Skeletal muscle tissue (tissue), 4 donors: ENCODE data around the gene CDS2. TPM values are rescaled to one million over a fixed set of nuclear protein-coding genes. Genes with fewer than 3 reads are reported as not detected.

Experiments
- H3K27ac ChIP-seq: one replicate; pipeline ENCODE4 v1.7.0; 2013; ENCODE audit warnings: mild to moderate bottlenecking, low read depth, low read length, inconsistent platforms
- H3K27me3 ChIP-seq, 3 donors: one replicate each; pipeline ENCODE4 v1.7.0; 2013; ENCODE audit warnings: low read length in 3 of 3; ENCODE audit not compliant: control insufficient read depth in 3 of 3, insufficient read depth in 3 of 3
- H3K36me3 ChIP-seq, 3 donors: one replicate each; pipeline ENCODE4 v1.7.0; 2013; ENCODE audit warnings: low read length in 3 of 3; ENCODE audit not compliant: control insufficient read depth in 3 of 3, insufficient read depth in 3 of 3
- H3K4me1 ChIP-seq, 3 donors: one replicate each; pipeline ENCODE4 v1.7.0; 2013; ENCODE audit warnings: low read length in 3 of 3, mild to moderate bottlenecking in 3 of 3; ENCODE audit not compliant: control insufficient read depth in 3 of 3, insufficient read depth in 3 of 3
- H3K4me3 ChIP-seq, 3 donors: one replicate each; pipeline ENCODE4 v1.7.0; 2013; ENCODE audit warnings: low read length in 3 of 3
- H3K9ac ChIP-seq, 3 donors: one replicate each; pipeline ENCODE4 v1.7.0; 2013; ENCODE audit warnings: low read length in 3 of 3, mild to moderate bottlenecking in 3 of 3, moderate library complexity in 2 of 3, low read depth in 1 of 3
- H3K9me3 ChIP-seq, 3 donors: one replicate each; pipeline ENCODE4 v1.7.0; 2013; ENCODE audit warnings: low read length in 3 of 3; ENCODE audit not compliant: control insufficient read depth in 3 of 3
- total RNA-seq: library from RNA; depleted of rRNA; stranded (reverse); fragments of >200 nt; gene quantifications from one replicate; pipeline ENCODE4 v1.2.3, GENCODE V29; 2014
- donor health status: Osteomylitis.

The CDS2 gene
- total RNA-seq, 1 donor from 2014 or later, result 27.1 TPM

DNA sequence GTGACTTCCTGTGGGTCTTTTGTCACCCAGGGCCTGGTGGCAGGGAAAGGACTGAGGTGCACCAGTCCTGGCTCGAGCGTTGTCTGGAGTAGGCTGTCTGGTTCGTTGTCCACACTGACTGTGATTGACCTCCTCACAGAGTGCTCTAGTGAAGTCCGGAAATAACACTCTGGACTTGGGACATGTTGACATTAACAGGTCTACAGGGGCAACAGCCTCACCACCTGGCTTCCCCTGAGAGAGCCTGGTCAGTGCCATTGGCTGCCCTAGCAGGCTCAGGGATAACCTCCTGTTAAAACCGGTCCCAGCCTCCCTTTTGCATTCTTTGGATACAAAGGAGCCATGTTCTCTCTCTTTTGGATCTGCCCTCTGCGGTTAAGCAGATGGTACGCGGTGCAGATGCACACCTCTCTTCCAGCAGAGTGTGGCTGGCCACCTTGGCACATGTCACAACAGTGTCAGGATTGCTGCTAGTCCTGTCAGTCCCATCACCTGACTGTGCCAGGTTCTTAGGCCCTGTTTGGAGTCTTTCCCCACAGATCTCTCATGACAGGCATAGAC, 46.2 kb downstream of the CDS2 start:
- Histone ChIP-seq H3K9me3 (no peaks in the 10 kb centered on the region), H3K9ac (peak overlapping the region in 1 of 3 donors; percentile 40), H3K4me1 (peaks cover 51 to 58% (median 54%) of the 10 kb centered on the region in 3 donors), H3K27ac (peak overlapping the region; percentile 61), H3K4me3 (no peak overlapping the region), H3K36me3 (peaks cover 19 to 25% (median 20%) of the 10 kb centered on the region in 3 donors), H3K27me3 (no peaks in the 10 kb centered on the region)

DNA sequence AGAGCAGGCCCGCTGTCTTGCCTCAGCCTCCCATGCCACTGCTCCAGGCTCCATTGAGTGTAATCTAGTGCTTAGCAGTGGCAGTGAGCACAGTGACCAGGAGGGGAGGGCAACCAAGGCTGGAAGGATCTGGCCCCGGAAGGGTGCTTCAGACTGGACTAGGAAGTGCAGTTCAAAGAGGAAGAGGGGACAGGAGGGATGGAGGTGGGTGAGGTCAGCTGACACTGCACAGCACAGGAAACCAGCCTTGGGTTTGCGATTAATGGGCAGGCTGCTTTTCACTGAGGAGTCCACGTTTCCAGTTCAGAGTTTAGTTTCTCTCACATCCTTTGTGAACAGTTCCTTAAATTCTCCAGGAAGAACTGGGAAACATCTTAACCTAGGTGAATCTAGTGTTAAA, 46.9 kb downstream of the CDS2 start:
- no peak overlapping the region for H3K4me3 ChIP-seq
- H3K9me3 ChIP-seq, result no peaks in the 10 kb centered on the region
- H3K27me3 ChIP-seq, result no peaks in the 10 kb centered on the region
- H3K9ac ChIP-seq, result no peak overlapping the region
- no peak overlapping the region for H3K27ac ChIP-seq
- peaks cover 19 to 30% (median 27%) of the 10 kb centered on the region in 3 donors for H3K36me3 ChIP-seq
- H3K4me1 ChIP-seq, result peaks cover 47 to 53% (median 50%) of the 10 kb centered on the region in 3 donors

DNA sequence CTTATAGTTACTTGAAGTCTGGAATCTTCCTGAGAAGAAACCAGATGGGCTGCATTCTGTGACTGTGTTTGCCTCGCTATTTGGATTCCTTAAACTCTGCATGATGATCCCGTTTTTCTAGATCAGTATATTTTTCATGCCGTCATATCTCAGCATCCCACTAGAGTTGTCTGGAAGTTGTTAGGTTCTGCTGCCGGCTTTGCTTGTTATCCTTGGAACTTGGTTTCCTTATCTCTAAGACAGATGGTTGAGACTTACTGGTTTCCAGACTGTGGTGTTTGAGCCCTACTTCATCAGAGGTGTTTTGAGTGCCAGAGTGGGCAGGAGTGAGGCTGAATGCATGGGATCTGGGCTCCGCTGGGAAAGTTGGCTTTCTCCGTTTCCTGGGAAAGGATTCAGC, 50.3 kb downstream of the CDS2 start:
- H3K9ac ChIP-seq, result no peak overlapping the region
- H3K27ac ChIP-seq, result no peak overlapping the region
- no peaks in the 10 kb centered on the region for H3K9me3 ChIP-seq
- H3K4me3 ChIP-seq, result no peak overlapping the region
- H3K27me3 ChIP-seq, result no peaks in the 10 kb centered on the region
- peaks cover 22 to 46% (median 39%) of the 10 kb centered on the region in 3 donors for H3K36me3 ChIP-seq
- H3K4me1 ChIP-seq, result peaks cover 17 to 22% (median 19%) of the 10 kb centered on the region in 3 donors

DNA sequence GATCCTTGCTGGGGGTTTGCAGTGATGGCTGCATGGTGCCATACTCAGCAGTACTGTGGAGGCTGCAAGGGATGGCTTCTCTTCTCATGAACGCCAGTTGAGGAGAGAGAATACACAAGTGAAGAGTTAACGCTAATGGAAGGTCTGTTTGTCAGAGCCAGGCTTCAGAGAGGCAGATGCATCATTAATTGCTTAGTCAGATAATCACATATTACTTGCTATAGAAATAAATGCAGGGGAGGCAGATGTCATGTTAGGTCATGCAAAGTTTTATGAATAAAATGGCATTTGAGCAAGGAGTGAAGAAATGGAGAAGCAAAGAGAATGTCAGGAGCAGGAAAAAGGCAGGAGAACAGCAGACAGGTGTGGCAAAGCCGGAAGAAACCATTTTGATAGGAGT, 51.2 kb downstream of the CDS2 start:
- Histone ChIP-seq H3K9ac (peak overlapping the region in 1 of 3 donors; percentile 4), H3K27ac (no peak overlapping the region), H3K27me3 (no peaks in the 10 kb centered on the region), H3K36me3 (peaks cover 26 to 55% (median 42%) of the 10 kb centered on the region in 3 donors), H3K9me3 (no peaks in the 10 kb centered on the region), H3K4me3 (no peak overlapping the region), H3K4me1 (peaks cover 10 to 16% (median 14%) of the 10 kb centered on the region in 3 donors)

DNA sequence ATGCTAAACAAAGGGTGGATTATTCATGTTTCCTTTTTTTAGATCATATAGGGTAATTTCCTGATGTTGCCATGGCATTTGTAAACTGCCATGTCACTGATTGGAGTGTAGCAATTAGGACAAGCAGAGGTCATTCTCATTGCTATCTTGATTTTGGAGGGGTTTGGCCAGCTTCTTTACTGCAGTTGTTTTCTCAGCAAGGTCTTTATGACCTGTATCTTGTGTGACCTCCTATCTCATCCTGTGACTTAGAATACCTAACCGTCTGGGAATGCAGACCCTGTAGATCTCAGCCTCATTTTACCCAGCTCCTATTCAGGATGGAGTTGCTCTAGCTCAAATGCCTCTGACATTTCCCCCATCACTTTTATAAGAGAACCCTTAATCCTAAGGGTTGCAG, 53.6 kb downstream of the CDS2 start:
- Histone ChIP-seq H3K9ac (no peak overlapping the region), H3K27me3 (no peaks in the 10 kb centered on the region), H3K36me3 (peaks cover 14 to 54% (median 39%) of the 10 kb centered on the region in 3 donors), H3K27ac (no peak overlapping the region), H3K4me3 (no peak overlapping the region), H3K4me1 (peaks cover 3 to 8% (median 5%) of the 10 kb centered on the region in 3 donors), H3K9me3 (no peaks in the 10 kb centered on the region)

DNA sequence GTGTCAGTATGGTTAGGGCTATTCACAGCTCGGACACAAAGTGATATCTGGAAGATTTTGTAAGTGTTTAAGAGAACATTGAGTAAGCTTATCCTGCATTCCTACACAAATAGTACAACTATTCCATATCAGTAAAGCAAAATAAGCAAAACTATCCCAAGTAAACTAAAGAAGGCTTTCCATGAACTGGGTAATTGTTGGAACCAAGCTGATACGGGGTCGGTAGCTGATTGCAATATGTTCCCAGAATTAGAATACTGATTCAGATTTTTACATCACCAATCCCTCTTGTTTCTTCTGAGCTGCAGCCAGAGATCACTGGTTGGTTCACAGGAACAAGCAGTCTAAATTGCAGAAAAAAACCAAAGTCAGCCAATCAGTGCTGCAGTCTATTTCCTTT, 54.1 kb downstream of the CDS2 start:
- Histone ChIP-seq H3K4me1 (peaks cover 3 to 6% (median 5%) of the 10 kb centered on the region in 3 donors), H3K9ac (no peak overlapping the region), H3K36me3 (peaks cover 16 to 58% (median 41%) of the 10 kb centered on the region in 3 donors), H3K4me3 (no peak overlapping the region), H3K9me3 (no peaks in the 10 kb centered on the region), H3K27ac (no peak overlapping the region), H3K27me3 (no peaks in the 10 kb centered on the region)

DNA sequence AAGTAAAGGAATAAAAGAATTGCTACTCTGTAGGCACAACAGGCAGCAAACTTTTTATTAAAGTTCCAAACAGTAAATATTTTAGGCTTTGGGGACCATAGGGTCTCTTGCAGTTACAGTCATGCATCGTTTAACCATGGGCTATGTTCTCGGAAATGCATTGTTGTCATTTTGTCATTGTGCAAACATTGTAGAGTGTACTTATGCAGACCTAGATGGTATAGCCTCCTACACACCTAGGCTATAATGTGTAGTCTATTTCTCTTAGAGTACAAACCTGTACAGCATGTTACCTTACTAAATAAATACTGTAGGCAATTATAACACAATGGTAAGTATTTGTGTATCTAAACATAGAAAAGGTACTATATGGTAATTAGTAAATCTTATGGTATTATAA, 54.7 kb downstream of the CDS2 start:
- Histone ChIP-seq H3K4me1 (peaks cover 3 to 6% (median 5%) of the 10 kb centered on the region in 3 donors), H3K36me3 (peaks cover 20 to 64% (median 44%) of the 10 kb centered on the region in 3 donors), H3K9ac (no peak overlapping the region), H3K27ac (no peak overlapping the region), H3K4me3 (no peak overlapping the region), H3K9me3 (no peaks in the 10 kb centered on the region), H3K27me3 (no peaks in the 10 kb centered on the region)

DNA sequence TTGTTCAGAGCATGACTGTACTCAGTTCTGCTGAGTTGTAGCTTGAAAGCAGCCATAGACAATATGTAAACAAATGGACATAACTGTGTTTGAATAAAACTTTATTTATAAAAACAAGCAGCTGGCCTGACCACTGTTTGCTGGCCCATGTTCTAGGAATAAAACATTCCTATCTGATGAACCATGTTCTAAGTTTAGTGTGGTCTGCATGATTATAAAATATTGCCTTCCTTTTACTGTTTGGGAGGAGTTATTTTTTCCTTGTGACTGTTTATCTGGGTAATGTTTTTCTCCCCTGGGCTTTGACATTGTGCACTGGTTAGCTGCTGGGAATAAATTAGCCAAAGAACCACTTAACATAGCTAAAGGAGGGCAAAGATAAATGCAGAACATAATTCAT, 55.1 kb downstream of the CDS2 start:
- Histone ChIP-seq H3K4me1 (peaks cover 3 to 6% (median 5%) of the 10 kb centered on the region in 3 donors), H3K27ac (no peak overlapping the region), H3K4me3 (no peak overlapping the region), H3K27me3 (no peaks in the 10 kb centered on the region), H3K9me3 (no peaks in the 10 kb centered on the region), H3K9ac (no peak overlapping the region), H3K36me3 (peaks cover 22 to 67% (median 47%) of the 10 kb centered on the region in 3 donors)

DNA sequence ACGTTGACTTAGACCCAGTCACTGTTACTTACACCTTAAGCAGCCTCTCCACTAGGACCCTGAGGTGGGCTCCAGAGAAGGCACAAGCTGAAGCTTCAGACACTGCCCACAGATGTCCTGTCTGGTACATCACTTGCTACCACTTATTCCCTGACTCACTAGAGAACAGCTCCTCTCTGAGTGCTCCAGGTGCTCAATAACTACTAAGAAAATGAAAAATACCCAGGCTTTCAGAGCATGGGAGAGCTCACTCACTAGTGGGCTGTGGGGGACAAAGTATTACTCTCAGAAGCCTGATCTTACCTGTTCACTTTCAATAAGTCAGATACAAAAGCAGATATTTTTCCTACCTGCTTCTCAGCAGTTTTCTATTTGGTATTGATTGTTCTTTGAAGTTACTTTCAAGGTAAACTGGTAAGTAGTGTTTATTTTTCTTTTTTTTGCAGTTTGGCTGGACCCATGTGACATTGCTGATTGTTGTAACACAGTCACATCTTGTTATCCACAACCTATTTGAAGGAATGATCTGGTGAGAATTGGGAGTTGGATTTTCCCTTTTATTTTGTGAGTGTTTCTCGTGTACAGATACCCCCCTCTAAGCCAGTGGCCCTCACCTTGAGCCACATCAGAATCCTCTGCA, 55.9 kb downstream of the CDS2 start:
- no peak overlapping the region for H3K4me3 ChIP-seq
- no peaks in the 10 kb centered on the region for H3K9me3 ChIP-seq
- no peak overlapping the region for H3K9ac ChIP-seq
- H3K27ac ChIP-seq, result no peak overlapping the region
- peaks cover 3 to 5% (median 4%) of the 10 kb centered on the region in 3 donors for H3K4me1 ChIP-seq
- H3K27me3 ChIP-seq, result no peaks in the 10 kb centered on the region
- H3K36me3 ChIP-seq, result peaks cover 23 to 60% (median 44%) of the 10 kb centered on the region in 3 donors

DNA sequence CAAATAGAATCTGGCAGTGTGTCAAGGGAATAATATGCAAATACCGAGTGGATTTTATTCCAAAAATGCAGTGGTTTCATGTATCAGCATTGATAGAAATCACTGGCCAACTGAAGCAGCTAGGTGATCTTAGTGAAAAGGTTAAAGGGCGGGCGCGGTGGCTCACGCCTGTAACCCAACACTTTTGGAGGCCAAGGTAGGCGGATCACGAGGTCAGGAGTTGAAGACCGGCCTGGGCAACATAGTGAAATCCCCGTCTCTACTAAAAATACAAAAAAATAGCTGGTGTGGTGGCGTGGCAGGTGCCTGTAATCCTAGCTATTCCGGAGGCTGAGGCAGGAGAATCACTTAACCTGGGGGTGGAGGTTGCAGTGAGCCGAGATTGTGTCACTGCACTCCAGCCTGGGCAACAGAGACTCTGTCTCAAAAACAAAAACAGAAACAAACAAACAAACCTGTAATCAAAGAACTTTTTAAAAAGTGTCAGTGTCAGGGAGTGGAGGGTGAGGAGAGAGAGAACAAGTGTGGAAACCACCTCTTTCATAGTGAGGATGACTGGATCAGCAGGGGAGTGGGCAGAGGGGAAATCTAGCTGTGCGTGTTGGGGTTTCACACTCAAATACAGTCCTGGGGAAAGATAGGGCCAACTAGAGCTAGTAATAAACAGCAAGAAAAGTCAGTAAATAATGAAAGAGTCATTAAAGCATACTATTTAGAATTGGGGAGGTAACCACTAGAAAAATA, 57.1 kb downstream of the CDS2 start:
- H3K27ac ChIP-seq, result no peak overlapping the region
- H3K4me3 ChIP-seq, result no peak overlapping the region
- H3K9ac ChIP-seq, result no peak overlapping the region
- no peaks in the 10 kb centered on the region for H3K27me3 ChIP-seq
- H3K4me1 ChIP-seq, result peaks cover 3 to 5% (median 4%) of the 10 kb centered on the region in 3 donors
- no peaks in the 10 kb centered on the region for H3K9me3 ChIP-seq
- peaks cover 28 to 54% (median 49%) of the 10 kb centered on the region in 3 donors for H3K36me3 ChIP-seq
